Natural killer cell (primary cell): ENCODE measurements around the gene ARHGAP12. TPM values are rescaled to one million over a fixed set of nuclear protein-coding genes. Genes with fewer than 3 reads are reported as not detected.

Experiments used
- ATAC-seq, 3 donors: fragments of 150-1000 bp in 2 of 3; fragments of 200-7000 bp in 1 of 3; cut with Tn5 transposase; 1 replicate in 1 of 3; 2 replicates in 2 of 3; pipeline ENCODE4 v1.10.0; 2021; ENCODE audit warnings: mild to moderate bottlenecking in 2 of 3, moderate library complexity in 2 of 3
- DNase-seq, 2 donors: peaks; one replicate each; pipeline versions ENCODE4 v3.0.0 to v3.0.0-alpha.2; 2013 to 2021; ENCODE audit warnings: mixed read lengths in 1 of 2
- H3K27ac ChIP-seq: one replicate; pipeline ENCODE4 v1.5.1; 2013; ENCODE audit warnings: mild to moderate bottlenecking, low read length
- H3K27me3 ChIP-seq: one replicate; pipeline ENCODE4 v1.6.1; 2013; ENCODE audit warnings: low read length; ENCODE audit not compliant: control insufficient read depth, insufficient read depth
- H3K36me3 ChIP-seq: one replicate; pipeline ENCODE4 v1.6.1; 2013; ENCODE audit warnings: low read length; ENCODE audit not compliant: control insufficient read depth, insufficient read depth
- H3K4me1 ChIP-seq: one replicate; pipeline ENCODE4 v1.6.1; 2013; ENCODE audit warnings: low read length; ENCODE audit not compliant: control insufficient read depth, insufficient read depth
- H3K4me3 ChIP-seq: one replicate; pipeline ENCODE4 v1.5.1; 2013; ENCODE audit warnings: low read length
- H3K9me3 ChIP-seq: one replicate; pipeline ENCODE4 v1.6.1; 2013; ENCODE audit warnings: low read length; ENCODE audit not compliant: control insufficient read depth, insufficient read depth
- H3K27ac Mint-ChIP-seq, 2 donors: one replicate each; pipeline ENCODE4 v1.8.0; 2022; ENCODE audit warnings: mild to moderate bottlenecking in 2 of 2, mixed read lengths in 2 of 2, moderate library complexity in 1 of 2
- H3K27me3 Mint-ChIP-seq, 2 donors: one replicate each; pipeline ENCODE4 v1.8.0; 2022; ENCODE audit warnings: low read depth in 2 of 2, mixed read lengths in 2 of 2
- H3K36me3 Mint-ChIP-seq: one replicate; pipeline ENCODE4 v1.8.0; 2022; ENCODE audit warnings: mixed read lengths
- H3K4me1 Mint-ChIP-seq, 2 donors: one replicate each; pipeline ENCODE4 v1.8.0; 2022; ENCODE audit warnings: mixed read lengths in 2 of 2
- H3K4me3 Mint-ChIP-seq: one replicate; pipeline ENCODE4 v1.8.0; 2022; ENCODE audit warnings: mild to moderate bottlenecking, moderate library complexity, mixed read lengths
- H3K9me3 Mint-ChIP-seq, 2 donors: one replicate each; pipeline ENCODE4 v1.8.0; 2022; ENCODE audit warnings: mixed read lengths in 2 of 2
- WGBS: methylation state at CpG from one replicate; pipeline ENCODE4 v1.1.7; 2013; ENCODE audit warnings: missing lambda C conversion rate; ENCODE audit not compliant: insufficient coverage; 5-methylcytosine and 5-hydroxymethylcytosine counted together
- intact Hi-C: fragments of 100-400 bp; cut with micrococcal nuclease; formaldehyde crosslinking; loops from one replicate; pipeline ENCODE4 v1.14.2; 2022
- total RNA-seq, 4 donors: library from RNA; stranded (reverse); fragments of 120-200 nt in 1 of 4; gene quantifications; one replicate each; pipeline versions ENCODE4 v1.2.3 to v1.2.4, GENCODE V29; 2013 to 2022
- TF ChIP-seq, protein P1 (sequence below): fragments of 200-600 bp; IDR thresholded peaks from one replicate; pipeline ENCODE4 v1.8.0; 2022; ENCODE audit warnings: antibody characterized with exemption

Gene ARHGAP12
- total RNA-seq, 3 donors from 2014 or later (not counting 1 experiment from before 2014, with no cell fraction given): 35.1 to 40.2 (median 40.2) TPM

DNA sequence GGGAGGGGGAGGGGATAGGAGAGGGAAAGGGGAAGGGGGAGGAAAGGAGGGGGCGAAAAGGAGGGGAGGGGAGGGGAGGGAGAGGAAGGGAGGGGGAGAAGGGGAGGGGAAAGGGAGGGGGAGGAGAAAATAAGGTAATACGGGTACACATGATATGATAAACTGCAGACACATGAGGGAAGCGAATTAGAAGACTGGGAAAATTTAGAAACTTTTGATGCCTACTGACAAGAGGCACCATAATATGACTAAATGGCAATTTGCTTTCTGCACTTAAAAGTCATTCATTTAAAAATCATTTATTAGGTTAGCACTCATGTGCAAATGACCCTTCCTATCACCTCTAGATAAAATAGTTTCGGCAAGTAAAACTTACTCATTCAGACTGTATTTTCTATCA, 73.6 kb downstream of the ARHGAP12 start:
- no peak overlapping the region for H3K27ac ChIP-seq
- H3K27me3 ChIP-seq: no peaks in the 10 kb centered on the region
- H3K36me3 ChIP-seq: peaks cover 14% of the 10 kb centered on the region
- 93% methylated on average over 3 of the region's 4 CpGs for WGBS
- H3K4me3 ChIP-seq: no peak overlapping the region
- H3K4me1 ChIP-seq: no peaks in the 10 kb centered on the region
- no peak for ATAC-seq
- H3K4me1 Mint-ChIP-seq: peaks cover 12 to 17% of the 10 kb centered on the region in 2 donors
- peak overlapping the region in 1 of 2 donors; percentile 10 for H3K27ac Mint-ChIP-seq
- TF ChIP-seq, protein P1, sequence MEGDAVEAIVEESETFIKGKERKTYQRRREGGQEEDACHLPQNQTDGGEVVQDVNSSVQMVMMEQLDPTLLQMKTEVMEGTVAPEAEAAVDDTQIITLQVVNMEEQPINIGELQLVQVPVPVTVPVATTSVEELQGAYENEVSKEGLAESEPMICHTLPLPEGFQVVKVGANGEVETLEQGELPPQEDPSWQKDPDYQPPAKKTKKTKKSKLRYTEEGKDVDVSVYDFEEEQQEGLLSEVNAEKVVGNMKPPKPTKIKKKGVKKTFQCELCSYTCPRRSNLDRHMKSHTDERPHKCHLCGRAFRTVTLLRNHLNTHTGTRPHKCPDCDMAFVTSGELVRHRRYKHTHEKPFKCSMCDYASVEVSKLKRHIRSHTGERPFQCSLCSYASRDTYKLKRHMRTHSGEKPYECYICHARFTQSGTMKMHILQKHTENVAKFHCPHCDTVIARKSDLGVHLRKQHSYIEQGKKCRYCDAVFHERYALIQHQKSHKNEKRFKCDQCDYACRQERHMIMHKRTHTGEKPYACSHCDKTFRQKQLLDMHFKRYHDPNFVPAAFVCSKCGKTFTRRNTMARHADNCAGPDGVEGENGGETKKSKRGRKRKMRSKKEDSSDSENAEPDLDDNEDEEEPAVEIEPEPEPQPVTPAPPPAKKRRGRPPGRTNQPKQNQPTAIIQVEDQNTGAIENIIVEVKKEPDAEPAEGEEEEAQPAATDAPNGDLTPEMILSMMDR: no peak
- H3K4me3 Mint-ChIP-seq: no peak overlapping the region
- peaks cover 10% of the 10 kb centered on the region for H3K36me3 Mint-ChIP-seq
- intact Hi-C loops: no loop called here
- DNase-seq: no peak
- no peaks in the 10 kb centered on the region for H3K9me3 ChIP-seq
- no peaks in the 10 kb centered on the region for H3K27me3 Mint-ChIP-seq
- H3K9me3 Mint-ChIP-seq: no peaks in the 10 kb centered on the region

DNA sequence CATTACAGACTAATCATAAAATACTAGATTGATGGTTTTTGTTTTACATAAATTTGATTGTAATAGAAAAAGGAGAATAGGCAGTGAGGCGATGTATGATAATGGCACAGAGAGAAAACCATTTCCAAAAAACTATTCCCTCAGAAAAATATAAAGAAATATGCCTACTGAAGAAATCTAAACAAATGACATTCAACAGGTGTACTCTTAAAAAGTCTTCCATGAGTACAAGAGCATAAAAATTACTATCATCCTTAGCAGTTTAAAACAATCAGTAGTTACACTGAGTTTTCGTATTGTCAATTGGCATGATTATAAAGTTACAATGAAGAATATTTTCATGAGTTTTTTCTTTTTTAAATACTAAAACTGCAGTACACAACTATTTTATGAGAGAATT, 75.0 kb downstream of the ARHGAP12 start:
- no peaks in the 10 kb centered on the region for H3K27me3 Mint-ChIP-seq
- Histone ChIP-seq H3K4me3 (no peak overlapping the region), H3K4me1 (no peaks in the 10 kb centered on the region), H3K27ac (no peak overlapping the region), H3K9me3 (no peaks in the 10 kb centered on the region), H3K36me3 (peaks cover 7% of the 10 kb centered on the region), H3K27me3 (no peaks in the 10 kb centered on the region)
- H3K36me3 Mint-ChIP-seq: peaks cover 4% of the 10 kb centered on the region
- H3K9me3 Mint-ChIP-seq: no peaks in the 10 kb centered on the region
- H3K27ac Mint-ChIP-seq: no peak overlapping the region
- DNase-seq (no peak), ATAC-seq (no peak)
- peaks cover 15 to 22% of the 10 kb centered on the region in 2 donors for H3K4me1 Mint-ChIP-seq
- intact Hi-C loops: no loop called here
- TF ChIP-seq, protein P1: no peak
- no peak overlapping the region for H3K4me3 Mint-ChIP-seq
- WGBS: no CpG with 5 or more reads among the region's 2 CpGs

DNA sequence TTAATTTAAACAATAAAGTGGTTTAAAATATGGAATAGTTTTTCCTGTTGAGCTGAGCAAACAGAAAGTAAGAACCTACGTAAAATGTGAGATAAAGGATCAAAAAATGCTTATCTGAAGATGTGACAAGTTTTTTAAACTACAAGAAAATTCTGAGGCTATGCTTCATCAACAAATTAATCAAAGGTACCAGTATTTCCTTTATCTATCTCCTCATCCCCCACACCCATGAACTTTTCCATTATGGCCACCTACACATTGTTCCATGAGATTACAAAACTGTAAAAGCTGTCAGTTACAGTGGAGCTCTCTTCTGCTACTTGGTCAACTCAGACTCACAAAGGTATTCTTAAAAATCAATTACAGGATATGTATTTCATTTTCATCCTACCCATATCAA, 77.4 kb downstream of the ARHGAP12 start:
- Mint-ChIP-seq H3K27ac (no peak overlapping the region), H3K4me3 (no peak overlapping the region), H3K36me3 (no peaks in the 10 kb centered on the region), H3K4me1 (peaks cover 15 to 18% of the 10 kb centered on the region in 2 donors), H3K9me3 (no peaks in the 10 kb centered on the region), H3K27me3 (no peaks in the 10 kb centered on the region)
- Histone ChIP-seq H3K4me1 (no peaks in the 10 kb centered on the region), H3K27me3 (no peaks in the 10 kb centered on the region), H3K27ac (no peak overlapping the region), H3K9me3 (no peaks in the 10 kb centered on the region), H3K36me3 (peaks cover 5% of the 10 kb centered on the region), H3K4me3 (no peak overlapping the region)
- ATAC-seq (no peak), DNase-seq (no peak)
- TF ChIP-seq, protein P1: no peak
- WGBS: no CpG with 5 or more reads among the region's 1 CpG
- intact Hi-C loops: no loop called here

DNA sequence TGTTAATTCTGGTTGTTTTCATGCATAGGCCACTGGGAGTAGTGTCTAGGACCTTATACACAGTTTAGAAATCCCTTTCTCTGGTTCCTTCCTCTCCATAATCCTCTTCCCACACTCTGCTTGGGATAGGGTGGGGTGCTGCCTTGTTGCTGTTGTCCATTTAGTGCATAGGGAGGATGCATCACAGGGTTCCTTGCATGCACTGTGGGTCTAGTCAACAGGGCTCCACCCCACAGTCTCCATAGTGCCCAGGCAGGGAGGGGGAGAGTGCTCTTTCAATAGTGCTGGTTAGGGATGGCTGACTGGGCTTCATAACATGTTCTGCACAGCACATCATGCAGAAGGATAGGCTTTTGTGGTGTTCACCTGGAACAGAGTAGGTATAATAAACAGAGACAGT, 81.1 kb downstream of the ARHGAP12 start:
- peaks cover 5% of the 10 kb centered on the region for H3K36me3 ChIP-seq
- Mint-ChIP-seq H3K36me3 (no peaks in the 10 kb centered on the region), H3K9me3 (no peaks in the 10 kb centered on the region), H3K4me1 (peaks cover 19 to 27% of the 10 kb centered on the region in 2 donors), H3K27ac (peak overlapping the region in 1 of 2 donors; percentile 39), H3K27me3 (no peaks in the 10 kb centered on the region), H3K4me3 (no peak overlapping the region)
- DNase-seq (no peak), ATAC-seq (no peak)
- no peak overlapping the region for H3K4me3 ChIP-seq
- TF ChIP-seq, protein P1: no peak
- H3K27ac ChIP-seq: no peak overlapping the region
- no peaks in the 10 kb centered on the region for H3K27me3 ChIP-seq
- no peaks in the 10 kb centered on the region for H3K9me3 ChIP-seq
- intact Hi-C loops: no loop called here
- no peaks in the 10 kb centered on the region for H3K4me1 ChIP-seq
